Measurements from ENCODE around the gene UBL3.

UBL3 gene

DNA sequence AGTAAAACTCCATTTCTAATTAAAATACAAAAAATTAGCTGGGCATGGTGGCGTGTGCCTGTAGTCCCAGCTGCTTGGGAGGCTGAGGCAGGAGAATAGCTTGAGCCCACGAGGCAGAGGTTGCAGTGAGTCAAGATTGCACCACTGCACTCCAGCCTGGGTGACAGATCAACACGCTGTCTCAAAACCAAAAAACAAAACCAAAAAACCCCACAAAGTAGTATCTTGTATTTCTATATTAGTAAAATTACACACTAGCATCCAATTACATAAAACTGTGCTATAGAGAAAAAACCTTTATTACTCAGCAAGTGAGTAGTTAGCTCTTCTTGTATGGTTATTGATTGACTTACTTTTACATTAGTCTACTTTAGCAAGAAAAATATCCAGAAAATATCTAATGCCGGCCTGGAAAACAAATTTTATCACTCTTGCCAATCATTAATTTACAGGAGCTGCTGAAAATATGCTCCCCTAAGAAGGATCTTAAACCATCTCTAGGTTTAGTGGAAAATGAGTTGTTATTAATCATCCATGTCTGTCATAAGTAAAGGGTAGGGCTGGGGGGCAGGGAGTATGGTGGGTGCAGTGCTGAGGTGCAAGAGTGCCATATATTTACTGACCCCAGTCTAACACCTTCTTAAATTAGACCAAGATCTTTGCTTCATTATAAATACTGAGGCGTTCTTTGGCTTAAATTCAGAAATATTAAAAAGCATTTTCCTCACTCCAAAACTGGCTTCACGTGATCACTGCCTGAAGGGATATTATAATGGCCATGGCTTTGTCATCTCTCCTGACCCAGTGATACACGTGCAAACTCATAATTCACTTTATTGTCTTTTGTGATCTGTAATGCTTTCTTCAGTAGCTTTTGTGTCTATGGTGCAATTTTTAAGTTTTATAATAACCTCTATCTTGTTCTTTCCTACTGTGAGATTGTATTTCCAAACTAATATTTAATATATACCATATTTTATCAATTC lies 44.1 kb downstream of the UBL3 start:
- no peak for DNase-seq

DNA sequence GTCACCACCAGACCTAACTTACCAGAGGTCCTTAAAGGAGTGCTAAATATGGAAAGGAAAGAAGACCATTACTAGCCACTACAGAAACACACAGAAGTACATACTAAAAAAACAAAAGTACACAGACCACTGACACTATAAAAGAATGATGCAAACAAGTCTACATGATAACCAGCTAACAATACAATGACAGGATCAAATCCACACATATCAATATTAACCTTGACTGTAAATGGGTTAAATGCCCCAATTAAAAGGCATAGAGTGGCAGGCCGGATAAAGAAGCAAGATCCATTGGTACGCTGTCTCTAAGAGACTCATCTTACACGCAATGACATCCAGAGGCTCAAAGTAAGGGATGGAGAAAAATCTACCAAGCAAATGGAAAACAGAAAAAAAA lies 47.2 kb downstream of the UBL3 start:
- DNase-seq = no peak

DNA sequence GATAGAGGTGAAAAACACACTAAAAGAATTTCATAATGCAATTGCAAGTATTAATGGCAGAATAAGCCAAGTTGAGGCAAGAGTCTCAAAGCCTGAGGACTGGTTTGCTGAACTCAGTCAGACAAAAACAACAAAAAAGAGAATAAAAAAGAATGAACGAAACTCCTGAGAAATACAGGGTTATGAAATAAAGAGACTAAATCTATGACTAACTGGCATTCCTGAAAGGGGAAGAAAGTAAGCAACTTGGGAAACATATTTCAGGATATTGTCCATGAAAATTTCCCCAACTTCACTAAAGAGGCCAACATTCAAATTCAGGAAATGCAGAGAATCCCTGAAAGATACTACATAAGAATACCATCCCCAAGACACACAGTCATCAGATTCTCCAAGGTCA lies 47.8 kb downstream of the UBL3 start:
- DNase-seq = no peak

DNA sequence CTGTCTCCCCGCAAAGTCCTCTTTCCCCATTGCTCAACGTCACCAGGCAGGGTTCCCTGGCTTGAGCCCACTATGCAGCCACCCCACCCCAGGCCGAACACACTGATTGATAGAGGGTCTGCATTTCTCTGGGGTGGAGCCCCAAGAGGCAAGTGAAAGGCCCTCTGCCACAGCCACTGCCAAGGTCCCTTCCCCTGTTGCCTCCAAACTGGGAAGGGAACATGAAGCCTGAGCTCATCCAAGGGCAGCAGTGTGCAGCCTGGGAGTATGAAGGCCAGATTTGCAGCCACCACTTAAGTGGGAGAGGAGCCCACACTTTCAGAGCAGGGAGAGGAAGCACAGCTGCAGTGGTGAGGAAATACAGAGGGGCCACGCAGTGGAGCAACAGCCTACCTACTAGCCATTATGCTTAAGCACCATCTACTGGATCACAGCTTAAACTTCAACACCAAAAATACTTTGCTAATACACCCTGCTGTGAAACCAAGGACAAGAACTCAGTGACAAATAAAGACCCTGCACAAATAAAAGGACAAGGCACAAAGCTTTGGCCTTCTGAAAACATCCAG lies 48.6 kb downstream of the UBL3 start:
- DNase-seq = no peak

DNA sequence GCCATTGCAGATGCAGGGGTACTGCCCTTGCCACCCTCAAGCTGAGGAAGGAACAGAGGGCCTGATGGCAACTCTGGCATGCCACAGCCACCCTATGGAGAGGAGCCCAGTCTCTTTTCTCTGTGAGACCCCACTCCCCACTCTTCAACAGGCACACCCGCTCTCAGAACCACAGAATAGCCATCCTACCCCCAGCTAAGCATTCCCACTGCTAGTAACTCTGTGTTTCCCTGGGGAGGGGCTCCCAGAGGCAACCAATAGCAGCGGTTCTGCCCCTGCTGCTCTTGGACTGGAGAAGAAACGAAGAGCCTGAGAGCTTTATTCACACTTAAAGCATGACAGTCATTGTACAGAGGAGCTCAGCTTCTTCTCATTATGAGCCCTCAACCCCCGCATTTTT lies 49.3 kb downstream of the UBL3 start:
- DNase-seq = no peak

DNA sequence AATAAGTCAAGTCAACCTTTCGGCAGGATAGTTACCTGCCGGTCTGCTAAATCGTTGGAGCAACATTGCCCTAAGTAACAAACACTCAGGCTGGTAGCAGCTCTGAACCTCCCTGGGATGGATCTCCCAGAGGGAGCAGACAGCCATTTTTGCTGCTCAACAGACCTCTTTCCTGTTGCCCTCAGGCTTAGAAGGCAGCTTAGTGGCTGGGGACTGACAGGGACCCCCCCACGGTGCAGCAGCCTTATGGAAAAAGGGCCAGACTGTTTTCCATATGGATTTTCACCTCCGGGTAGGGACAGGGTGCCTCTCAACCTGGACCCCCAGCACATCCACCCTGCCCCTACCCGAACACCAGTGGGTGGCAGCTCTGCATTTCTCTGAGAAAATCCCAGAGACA lies 49.7 kb downstream of the UBL3 start:
- no peak for DNase-seq

DNA sequence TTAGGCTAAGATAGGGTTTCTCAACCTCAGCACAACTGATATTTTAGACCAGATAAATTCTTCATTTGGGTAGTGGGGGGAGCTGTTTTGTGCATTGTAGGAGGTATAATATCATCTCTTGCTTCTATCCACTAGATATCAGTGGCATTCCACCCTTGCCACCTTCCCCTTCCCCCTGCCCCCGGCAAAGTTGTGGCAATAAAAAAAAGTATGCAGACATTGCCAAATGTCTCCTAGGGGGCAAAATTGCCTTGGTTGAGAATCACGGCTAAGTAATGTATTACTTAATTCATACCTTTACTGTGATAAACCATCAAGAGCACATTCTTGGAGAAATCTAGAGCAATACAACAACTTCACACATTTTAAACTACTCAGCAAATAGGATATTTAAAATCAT lies 51.4 kb downstream of the UBL3 start:
- DNase-seq = no peak

DNA sequence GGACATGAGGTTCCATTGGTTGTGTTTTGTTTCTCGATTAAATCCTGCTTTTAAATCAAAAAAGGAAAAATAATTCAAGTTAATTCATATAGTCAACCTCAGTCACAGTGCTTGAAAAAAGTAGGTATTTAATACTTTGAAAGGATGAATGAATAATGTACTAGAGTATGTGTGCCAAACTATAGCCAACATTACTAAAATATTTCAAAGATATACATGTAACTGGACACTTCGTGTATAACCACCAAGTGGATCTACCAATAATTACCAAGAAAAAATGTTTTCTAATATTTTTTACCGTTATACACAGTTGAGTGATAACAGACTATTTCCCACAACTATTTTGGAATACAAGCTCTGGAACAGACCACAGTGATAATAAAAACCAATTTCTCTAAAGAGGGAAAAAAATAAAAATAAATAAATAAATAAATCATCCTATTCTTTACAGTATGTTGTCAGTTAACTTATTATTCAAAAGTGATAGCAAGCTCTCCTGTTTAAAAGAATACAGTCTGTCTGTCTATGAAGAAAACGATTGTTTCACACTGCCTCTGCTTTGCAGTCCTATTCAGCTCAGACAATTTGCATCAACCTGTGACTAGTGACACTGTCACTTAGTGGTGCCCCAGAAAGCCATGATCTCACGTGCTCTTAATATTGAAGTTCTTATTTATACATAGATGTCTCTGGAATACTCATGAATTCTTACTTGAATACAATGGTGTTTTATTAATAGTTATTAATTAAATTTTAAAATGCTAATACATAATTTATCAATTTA lies 58.2 kb downstream of the UBL3 start:
- no peak for DNase-seq

DNA sequence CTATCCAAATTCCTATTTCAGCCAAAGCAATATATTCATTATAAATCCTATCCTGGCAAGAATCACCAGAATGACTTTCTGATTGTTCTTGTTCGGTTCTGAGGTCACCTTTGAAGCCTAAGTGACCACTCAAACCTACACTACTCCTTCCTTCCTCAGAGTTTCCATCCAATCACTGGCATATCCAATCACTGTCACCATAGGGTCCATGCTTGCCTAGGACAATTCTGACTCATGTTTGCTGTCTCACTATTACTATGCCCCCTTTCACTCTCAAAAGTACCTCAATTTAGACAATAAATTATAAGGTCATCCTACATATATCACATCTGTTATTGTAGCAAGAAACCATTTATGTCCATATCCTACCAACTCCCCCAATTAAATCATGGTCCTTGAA lies 58.9 kb downstream of the UBL3 start:
- DNase-seq = no peak

DNA sequence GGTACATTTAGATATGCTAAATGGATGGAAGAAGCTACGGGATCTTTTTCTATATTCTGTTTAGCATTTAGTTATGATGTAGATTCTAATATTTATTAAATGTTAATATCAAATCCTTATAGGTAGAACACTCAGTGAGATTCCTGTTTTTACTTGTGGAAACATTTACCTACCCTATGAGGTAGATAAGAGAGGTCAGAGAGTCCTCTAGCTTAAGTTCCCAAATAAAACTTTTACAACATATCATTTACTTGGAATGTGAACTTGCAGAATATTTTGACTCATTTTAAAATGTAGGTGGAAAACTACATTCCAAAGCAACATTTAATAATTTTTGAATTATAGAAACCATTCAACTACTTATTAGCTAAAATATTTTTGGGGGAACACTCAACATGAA lies 63.7 kb downstream of the UBL3 start:
- no peak for DNase-seq

DNA sequence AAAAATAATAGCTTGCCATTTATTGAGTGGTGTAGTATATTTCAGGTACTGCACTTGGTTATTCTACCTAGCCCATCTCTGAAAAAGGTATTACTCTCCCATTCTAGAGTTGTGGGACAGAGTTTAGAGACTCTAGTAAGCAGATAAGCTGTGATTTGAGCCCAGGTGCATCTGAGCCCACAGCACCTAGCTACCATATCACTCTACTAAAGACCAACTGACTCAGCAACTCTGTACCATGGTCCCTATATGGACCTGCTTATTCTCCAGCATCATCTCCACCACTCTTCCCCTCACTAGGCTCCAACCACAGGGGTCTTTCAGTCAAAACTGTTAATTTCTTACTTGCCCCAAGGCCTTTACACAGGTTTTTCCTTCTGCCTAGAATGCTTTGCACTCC lies 64.4 kb downstream of the UBL3 start:
- DNase-seq = no peak

DNA sequence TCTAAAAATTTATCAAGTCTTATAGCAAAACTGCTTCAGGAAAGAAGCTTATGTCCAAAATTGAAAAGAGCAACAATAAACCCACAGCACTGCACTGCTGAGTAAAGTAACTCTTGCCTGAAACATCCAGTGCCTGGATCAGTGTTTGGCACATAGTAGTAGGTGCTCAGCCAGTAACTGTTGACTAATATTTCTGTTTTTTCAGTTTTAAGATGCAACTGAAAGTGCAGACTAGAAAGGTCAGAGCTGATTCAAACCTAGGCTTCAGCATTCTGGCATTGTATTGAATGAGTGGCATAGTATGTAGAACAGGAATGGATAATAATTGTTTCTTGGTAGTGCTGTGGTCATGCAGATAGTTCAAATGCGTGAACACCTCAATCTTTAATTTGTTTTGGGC lies 67.6 kb downstream of the UBL3 start:
- no peak for DNase-seq

DNA sequence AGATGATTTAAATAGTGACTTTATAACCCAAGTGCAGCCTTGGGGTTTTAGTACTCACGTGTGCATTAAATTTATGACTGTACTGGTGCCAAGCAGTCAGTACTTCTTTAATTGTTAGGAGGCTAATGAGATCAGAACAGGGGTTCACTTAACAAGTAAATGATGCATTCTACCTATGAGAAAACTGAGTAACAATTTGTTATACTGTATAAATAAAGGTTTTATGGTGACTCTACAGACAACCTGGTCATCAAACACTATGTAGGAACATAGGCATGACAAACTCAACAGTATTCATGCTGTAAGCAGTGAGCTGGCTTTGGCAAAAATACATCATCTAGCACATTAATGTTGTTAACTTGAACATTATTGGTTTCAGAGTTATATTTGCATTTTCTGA lies 75.6 kb downstream of the UBL3 start:
- DNase-seq = no peak

DNA sequence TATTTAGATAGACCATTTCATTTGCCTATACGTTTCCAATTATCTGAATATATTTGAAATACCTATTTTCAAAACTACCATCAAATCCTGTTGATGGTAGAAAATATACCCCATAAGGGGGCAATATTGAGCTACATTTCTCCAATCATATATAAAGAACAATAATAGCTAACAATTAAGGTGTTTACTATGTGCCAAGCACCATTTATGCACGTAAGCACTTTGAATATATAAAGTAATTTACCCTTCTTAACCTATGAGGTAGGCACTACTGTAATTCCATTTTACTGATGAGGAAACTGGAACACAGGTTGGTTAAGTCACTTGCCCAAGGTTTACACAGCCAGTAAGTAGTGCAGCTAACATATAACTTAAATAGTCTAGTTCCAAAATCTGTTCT lies 79.2 kb downstream of the UBL3 start:
- DNase-seq = peak; percentile 76

DNA sequence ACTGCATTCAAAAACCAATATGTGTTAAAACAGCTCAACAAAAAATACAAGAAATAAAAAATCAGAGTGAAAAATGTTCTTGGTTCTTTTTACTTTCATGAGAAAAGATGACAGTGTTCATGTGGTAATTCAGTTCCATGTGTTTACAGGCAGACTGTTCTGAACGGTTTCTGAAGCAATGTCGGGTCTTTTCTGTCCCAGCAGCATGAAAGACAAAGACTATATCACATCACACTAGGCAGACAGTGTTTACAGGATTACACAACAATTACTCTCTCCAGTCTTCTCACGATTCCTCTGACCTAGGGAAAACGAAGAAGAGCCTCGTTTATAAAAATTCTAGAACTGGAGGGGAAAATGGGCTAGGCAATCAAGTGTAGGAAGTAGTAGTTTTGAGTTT lies 83.4 kb downstream of the UBL3 start:
- DNase-seq = peak; percentile 50

DNA sequence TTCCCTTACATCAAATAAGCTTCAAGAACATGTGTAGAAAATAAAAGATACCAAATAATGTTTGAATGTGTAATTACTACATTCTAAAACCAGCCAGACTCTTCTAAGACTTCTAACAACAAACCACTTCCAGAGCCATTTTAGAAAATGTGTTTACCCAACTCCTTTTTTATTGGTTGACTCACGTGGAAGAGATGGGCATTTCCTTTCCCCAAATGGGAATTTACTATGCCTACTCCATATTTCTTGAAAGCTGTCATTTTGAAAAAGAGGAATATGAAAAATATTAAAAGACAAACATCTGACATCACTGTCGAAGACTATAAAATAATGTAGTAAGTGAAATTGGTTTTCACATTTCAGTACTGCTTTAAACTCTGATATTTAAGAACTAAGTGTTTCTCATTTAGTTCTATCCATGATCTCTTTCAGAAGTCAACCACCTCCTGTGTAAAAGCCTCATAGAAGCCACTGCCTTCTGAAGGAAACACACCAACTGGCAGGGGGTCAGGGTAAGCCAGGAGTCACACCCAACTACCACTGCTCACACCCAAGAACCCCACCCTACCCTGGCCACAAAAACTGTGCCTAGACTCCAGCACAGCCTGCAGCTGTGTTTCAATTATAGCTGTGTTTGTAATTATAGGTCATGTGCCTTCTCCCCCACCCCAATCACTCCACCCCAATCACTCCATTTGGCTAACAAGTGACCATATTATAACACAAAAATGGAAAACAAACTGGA lies 86.8 kb downstream of the UBL3 start:
- peak; percentile 94 for DNase-seq

DNA sequence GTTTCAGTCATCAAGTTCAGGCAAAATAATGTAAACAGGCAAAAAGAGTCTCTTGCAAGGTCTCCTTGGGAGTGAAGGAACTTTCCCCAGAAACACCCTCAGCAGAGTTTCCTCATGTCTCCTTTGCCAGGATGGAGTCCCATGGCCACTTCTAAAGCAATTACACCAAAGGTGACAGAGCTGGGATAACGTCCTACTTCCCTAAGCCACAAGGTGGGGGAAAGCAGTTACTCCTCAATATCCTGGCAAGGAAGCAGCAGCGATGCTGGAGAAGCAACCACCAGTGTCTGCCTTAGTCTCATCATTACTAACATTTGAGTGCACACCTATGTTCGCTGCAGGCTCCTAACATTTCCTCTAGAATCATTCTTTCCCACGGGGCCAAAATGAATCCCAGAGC lies 88.6 kb downstream of the UBL3 start:
- DNase-seq = no peak

DNA sequence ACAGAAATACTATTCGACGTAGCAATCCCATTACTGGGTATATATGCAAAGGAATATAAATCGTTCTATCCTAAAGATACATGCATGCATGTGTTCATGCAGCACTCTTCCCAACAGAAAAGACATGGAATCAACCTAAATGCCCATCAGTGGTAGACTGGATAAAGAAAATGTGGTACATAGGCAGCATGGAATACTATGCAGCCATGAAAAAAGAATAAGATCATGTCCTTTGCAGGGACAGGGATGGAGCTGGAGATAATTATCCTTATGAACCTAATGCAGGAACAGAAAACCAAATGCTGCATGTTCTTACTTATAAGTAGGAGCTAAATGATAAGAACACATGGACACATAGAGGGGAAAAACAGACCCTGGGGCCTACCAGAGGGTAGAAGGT lies 89.3 kb downstream of the UBL3 start:
- no peak for DNase-seq

DNA sequence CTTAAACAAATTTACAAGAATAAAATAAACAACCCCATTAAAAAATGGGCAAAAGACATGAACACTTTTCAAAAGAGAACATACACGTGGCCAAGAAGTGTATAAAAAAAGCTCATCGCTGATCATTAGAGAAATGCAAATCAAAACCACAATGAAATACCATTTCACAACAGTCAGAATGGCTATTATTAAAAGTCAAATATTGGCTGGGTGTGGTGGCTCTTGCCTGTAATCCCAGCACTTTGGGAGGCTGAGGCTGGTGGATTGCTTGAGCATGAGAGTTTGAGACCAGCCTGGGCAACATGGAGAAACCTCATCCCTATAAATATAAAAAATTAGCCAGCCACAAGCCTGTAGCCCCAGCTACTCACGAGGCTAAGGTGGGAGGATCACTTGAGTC lies 89.9 kb downstream of the UBL3 start:
- DNase-seq = no peak

DNA sequence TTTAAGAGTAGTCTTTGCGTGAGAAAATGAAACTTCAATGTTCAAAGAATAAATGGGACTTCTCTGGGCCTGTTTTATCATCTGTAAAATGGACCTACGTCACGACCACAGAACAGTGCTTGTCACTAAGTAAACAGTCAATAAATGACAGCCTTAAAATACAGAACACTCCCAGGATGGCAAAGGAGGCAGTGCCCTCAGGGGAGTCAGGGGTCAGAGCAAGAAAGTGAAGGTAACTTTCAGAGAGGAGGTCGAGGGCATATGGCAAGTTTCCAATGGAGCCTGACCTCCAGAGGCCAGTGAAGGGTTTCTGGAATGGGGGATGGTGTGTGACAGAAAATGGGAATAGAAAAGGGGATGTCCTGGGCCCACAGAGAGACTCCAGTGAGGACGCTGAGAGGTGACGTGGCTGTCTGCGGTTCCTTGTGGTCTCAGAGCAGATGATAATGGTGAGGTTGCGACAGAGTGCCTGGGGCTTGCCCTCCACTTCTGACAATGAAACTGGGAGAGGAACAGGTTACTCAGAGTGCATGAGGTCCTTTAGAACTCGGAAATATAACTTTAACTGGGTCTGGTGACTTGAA lies 91.8 kb downstream of the UBL3 start:
- DNase-seq = no peak

DNA sequence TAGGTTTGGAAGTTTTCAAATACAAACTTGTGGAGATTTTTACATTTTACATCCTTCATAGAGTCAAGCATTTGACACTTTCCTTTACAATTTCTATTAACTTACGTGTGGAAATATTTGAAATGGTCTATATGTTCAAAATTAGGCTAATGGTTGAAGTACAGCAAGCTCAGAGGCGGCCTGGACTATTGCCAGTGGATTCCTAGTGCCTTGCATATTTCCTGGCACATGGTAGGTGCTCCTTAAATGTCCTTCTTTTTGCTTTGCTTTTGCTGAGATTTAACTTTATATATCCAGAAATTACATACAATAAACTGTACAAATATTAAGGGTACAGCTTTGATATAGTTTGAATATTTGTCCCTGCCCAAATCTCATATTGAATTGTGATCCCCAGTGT lies 93.9 kb downstream of the UBL3 start:
- no peak for DNase-seq

DNA sequence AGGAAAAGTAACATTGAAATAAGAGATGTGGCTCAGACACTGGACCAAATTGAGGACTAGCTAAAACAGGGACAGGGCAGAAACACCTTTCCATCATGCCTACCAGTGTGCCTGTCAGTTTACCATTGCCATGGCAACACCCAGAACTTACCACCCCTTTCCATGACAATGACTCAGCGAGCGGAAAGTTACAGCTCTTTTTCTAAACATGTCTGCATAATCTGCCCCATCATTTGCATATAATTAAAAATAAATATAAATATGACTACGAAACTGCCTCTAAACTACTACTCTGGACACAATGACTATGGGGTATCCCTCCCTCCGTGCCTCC lies 96.0 kb downstream of the UBL3 start:
- DNase-seq = no peak

All from NCI-H748 treated with DMSO at 0.1 percent for 48 hours (cell line).